ENCODE results near the gene DMD. TPM values are rescaled to one million over a fixed set of nuclear protein-coding genes. Genes with fewer than 3 reads are reported as not detected.

Gene DMD
- total and polyA plus RNA-seq, 2 donors (not counting 1 experiment from before 2014, with no cell fraction given): 5.1 to 7.2 TPM

DNA sequence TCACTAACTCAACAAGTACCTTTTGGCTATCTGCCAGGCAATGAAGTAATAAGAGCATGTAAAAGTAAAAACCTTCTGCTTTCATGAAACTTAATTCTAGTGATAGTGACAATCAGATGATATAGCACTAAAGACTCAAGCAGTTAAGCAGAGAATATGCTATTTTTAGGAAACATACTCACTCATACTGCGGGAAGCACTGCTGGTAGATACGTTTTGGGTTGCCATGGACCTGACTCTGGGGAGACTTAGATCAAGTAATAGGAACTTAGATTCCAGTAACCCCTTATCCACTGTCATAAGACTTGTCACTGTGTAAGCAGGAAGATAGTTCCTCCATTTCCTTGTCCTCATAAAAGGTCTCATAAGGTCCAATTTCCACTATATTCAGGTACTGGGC lies 386.3 kb downstream of the DMD start:
- H3K9me3 ChIP-seq (ENCODE audit: control insufficient read depth, insufficient read depth, low read depth, low read length): no peaks in the 10 kb centered on the region
- no peak for DNase-seq (ENCODE audit: low read depth in 2 of 2)

DNA sequence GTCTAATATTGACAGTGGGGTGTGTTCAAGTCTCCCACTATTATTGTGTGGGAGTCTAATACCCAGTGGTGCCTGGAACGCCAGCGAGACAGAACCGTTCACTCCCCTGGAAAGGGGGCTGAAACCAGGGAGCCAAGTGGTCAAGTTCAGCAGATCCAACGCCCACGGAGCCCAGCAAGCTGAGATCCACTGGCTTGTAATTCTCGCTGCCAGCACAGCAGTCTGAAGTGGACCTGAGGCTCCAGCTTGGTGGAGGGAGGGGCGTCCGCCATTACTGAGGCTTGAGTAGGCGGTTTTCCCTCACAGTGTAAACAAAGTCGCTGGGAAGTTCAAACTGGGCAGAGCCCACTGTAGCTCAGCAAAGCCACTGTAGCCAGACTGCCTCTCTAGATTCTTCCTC lies 407.3 kb downstream of the DMD start:
- Histone ChIP-seq H4K20me1 (ENCODE audit: control insufficient read depth, extremely low read depth, insufficient read depth, low read length) (no peaks in the 10 kb centered on the region), H3K4me2 (ENCODE audit: extremely low read depth, insufficient read depth, low read length) (no peak overlapping the region), H3K4me1 (ENCODE audit: control insufficient read depth, extremely low read depth, insufficient read depth, low read length) (no peaks in the 10 kb centered on the region), H3K27ac (ENCODE audit: insufficient read depth, low read length) (no peak overlapping the region), H2AFZ (ENCODE audit: low read length) (no peak overlapping the region), H3K79me2 (ENCODE audit: control insufficient read depth, insufficient read depth, low read length) (no peaks in the 10 kb centered on the region), H3K9me3 (ENCODE audit: control insufficient read depth, insufficient read depth, low read depth, low read length) (no peaks in the 10 kb centered on the region), H3K9ac (ENCODE audit: insufficient read depth, low read length) (no peak overlapping the region), H3K36me3 (ENCODE audit: control insufficient read depth, insufficient read depth, low read length) (no peaks in the 10 kb centered on the region), H3K27me3 (ENCODE audit: control insufficient read depth, insufficient read depth, low read length) (no peaks in the 10 kb centered on the region), H3K4me3 (replicated peaks in 1 of 4; ENCODE audit: control extremely low read depth in 1 of 4, insufficient read depth in 1 of 4, low read depth in 3 of 4, low read length in 4 of 4) (no peak overlapping the region)
- TF ChIP-seq, protein P1, sequence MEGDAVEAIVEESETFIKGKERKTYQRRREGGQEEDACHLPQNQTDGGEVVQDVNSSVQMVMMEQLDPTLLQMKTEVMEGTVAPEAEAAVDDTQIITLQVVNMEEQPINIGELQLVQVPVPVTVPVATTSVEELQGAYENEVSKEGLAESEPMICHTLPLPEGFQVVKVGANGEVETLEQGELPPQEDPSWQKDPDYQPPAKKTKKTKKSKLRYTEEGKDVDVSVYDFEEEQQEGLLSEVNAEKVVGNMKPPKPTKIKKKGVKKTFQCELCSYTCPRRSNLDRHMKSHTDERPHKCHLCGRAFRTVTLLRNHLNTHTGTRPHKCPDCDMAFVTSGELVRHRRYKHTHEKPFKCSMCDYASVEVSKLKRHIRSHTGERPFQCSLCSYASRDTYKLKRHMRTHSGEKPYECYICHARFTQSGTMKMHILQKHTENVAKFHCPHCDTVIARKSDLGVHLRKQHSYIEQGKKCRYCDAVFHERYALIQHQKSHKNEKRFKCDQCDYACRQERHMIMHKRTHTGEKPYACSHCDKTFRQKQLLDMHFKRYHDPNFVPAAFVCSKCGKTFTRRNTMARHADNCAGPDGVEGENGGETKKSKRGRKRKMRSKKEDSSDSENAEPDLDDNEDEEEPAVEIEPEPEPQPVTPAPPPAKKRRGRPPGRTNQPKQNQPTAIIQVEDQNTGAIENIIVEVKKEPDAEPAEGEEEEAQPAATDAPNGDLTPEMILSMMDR (conservative IDR thresholded peaks at IDR 0.05 in 1 of 2, IDR thresholded peaks at IDR 0.05 in 1 of 2; ENCODE audit: low read depth in 1 of 2, low read length in 2 of 2): no peak
- no peak for TF ChIP-seq EZH2 (IDR thresholded peaks at IDR 0.05; ENCODE audit: low read length, missing control alignments)
- no peak for DNase-seq (ENCODE audit: low read depth in 2 of 2)

More for the DNA sequence above, 386.3 kb downstream of the DMD start:
- TF ChIP-seq EZH2 (IDR thresholded peaks at IDR 0.05; ENCODE audit: low read length, missing control alignments): no peak
- TF ChIP-seq, protein P1 (conservative IDR thresholded peaks at IDR 0.05 in 1 of 2, IDR thresholded peaks at IDR 0.05 in 1 of 2; ENCODE audit: low read depth in 1 of 2, low read length in 2 of 2): no peak
- H4K20me1 ChIP-seq (ENCODE audit: control insufficient read depth, extremely low read depth, insufficient read depth, low read length): no peaks in the 10 kb centered on the region
- no peaks in the 10 kb centered on the region for H3K36me3 ChIP-seq (ENCODE audit: control insufficient read depth, insufficient read depth, low read length)
- H3K27me3 ChIP-seq (ENCODE audit: control insufficient read depth, insufficient read depth, low read length): no peaks in the 10 kb centered on the region
- H3K4me3 ChIP-seq (replicated peaks in 1 of 4; ENCODE audit: control extremely low read depth in 1 of 4, insufficient read depth in 1 of 4, low read depth in 3 of 4, low read length in 4 of 4): no peak overlapping the region
- no peak overlapping the region for H3K4me2 ChIP-seq (ENCODE audit: extremely low read depth, insufficient read depth, low read length)
- no peak overlapping the region for H3K9ac ChIP-seq (ENCODE audit: insufficient read depth, low read length)
- no peak overlapping the region for H3K27ac ChIP-seq (ENCODE audit: insufficient read depth, low read length)
- no peaks in the 10 kb centered on the region for H3K4me1 ChIP-seq (ENCODE audit: control insufficient read depth, extremely low read depth, insufficient read depth, low read length)
- no peaks in the 10 kb centered on the region for H3K79me2 ChIP-seq (ENCODE audit: control insufficient read depth, insufficient read depth, low read length)
- no peak overlapping the region for H2AFZ ChIP-seq (ENCODE audit: low read length)

DNA sequence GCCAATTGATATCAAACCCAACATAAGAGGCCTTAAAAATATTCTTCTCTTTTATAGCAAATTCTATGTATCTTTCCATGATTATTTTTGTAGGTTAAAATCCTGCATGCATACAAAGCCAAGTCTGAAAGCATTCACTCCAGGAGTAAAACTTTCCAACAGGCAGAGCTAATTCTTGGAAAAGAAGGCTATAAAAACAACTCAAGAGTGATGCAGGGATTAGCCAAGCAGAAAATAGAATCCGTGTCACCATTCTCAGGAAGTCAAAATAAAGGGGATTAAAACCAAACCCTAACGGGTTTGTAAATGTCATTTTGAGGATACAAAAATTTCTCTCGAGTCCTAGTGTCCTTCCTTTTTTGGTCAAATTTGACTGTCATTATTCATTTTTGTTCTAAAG lies 412.4 kb downstream of the DMD start:
- Histone ChIP-seq H4K20me1 (ENCODE audit: control insufficient read depth, extremely low read depth, insufficient read depth, low read length) (no peaks in the 10 kb centered on the region), H3K4me1 (ENCODE audit: control insufficient read depth, extremely low read depth, insufficient read depth, low read length) (no peaks in the 10 kb centered on the region), H3K27me3 (ENCODE audit: control insufficient read depth, insufficient read depth, low read length) (no peaks in the 10 kb centered on the region), H3K27ac (ENCODE audit: insufficient read depth, low read length) (no peak overlapping the region), H3K9me3 (ENCODE audit: control insufficient read depth, insufficient read depth, low read depth, low read length) (no peaks in the 10 kb centered on the region), H2AFZ (ENCODE audit: low read length) (no peak overlapping the region), H3K36me3 (ENCODE audit: control insufficient read depth, insufficient read depth, low read length) (no peaks in the 10 kb centered on the region), H3K4me2 (ENCODE audit: extremely low read depth, insufficient read depth, low read length) (no peak overlapping the region), H3K4me3 (replicated peaks in 1 of 4; ENCODE audit: control extremely low read depth in 1 of 4, insufficient read depth in 1 of 4, low read depth in 3 of 4, low read length in 4 of 4) (no peak overlapping the region), H3K79me2 (ENCODE audit: control insufficient read depth, insufficient read depth, low read length) (no peaks in the 10 kb centered on the region), H3K9ac (ENCODE audit: insufficient read depth, low read length) (no peak overlapping the region)
- no peak for DNase-seq (ENCODE audit: low read depth in 2 of 2)
- TF ChIP-seq EZH2 (IDR thresholded peaks at IDR 0.05; ENCODE audit: low read length, missing control alignments): no peak
- TF ChIP-seq, protein P1 (conservative IDR thresholded peaks at IDR 0.05 in 1 of 2, IDR thresholded peaks at IDR 0.05 in 1 of 2; ENCODE audit: low read depth in 1 of 2, low read length in 2 of 2): no peak
